Mucosa of rectum (tissue), 2 donors: ENCODE results near the gene ITGB5.

ENCODE experiments used
- H3K27ac ChIP-seq, 2 donors: one replicate each; pipeline ENCODE4 v1.7.0; 2013; ENCODE audit warnings: inconsistent platforms in 2 of 2, low read depth in 2 of 2, low read length in 2 of 2
- H3K27me3 ChIP-seq, 2 donors: one replicate each; pipeline ENCODE4 v1.7.0; 2013; ENCODE audit warnings: low read length in 2 of 2; ENCODE audit not compliant: control insufficient read depth in 2 of 2, insufficient read depth in 2 of 2
- H3K36me3 ChIP-seq, 2 donors: one replicate each; pipeline ENCODE4 v1.7.0; 2013; ENCODE audit warnings: low read length in 2 of 2; ENCODE audit not compliant: control insufficient read depth in 2 of 2, insufficient read depth in 2 of 2
- H3K4me1 ChIP-seq, 2 donors: one replicate each; pipeline ENCODE4 v1.7.0; 2013; ENCODE audit warnings: low read length in 2 of 2, mild to moderate bottlenecking in 1 of 2; ENCODE audit not compliant: control insufficient read depth in 2 of 2, insufficient read depth in 2 of 2
- H3K4me3 ChIP-seq, 2 donors: one replicate each; pipeline ENCODE4 v1.7.0; 2013; ENCODE audit warnings: low read length in 2 of 2
- H3K9ac ChIP-seq, 2 donors: one replicate each; pipeline ENCODE4 v1.7.0; 2013; ENCODE audit warnings: low read length in 2 of 2, low read depth in 1 of 2, mild to moderate bottlenecking in 1 of 2
- H3K9me3 ChIP-seq, 2 donors: one replicate each; pipeline ENCODE4 v1.7.0; 2013; ENCODE audit warnings: low read length in 2 of 2; ENCODE audit not compliant: control insufficient read depth in 2 of 2
- donor health status: healthy.
- donor health status: Normal muscosa, but diverticular disease.

The ITGB5 gene

DNA sequence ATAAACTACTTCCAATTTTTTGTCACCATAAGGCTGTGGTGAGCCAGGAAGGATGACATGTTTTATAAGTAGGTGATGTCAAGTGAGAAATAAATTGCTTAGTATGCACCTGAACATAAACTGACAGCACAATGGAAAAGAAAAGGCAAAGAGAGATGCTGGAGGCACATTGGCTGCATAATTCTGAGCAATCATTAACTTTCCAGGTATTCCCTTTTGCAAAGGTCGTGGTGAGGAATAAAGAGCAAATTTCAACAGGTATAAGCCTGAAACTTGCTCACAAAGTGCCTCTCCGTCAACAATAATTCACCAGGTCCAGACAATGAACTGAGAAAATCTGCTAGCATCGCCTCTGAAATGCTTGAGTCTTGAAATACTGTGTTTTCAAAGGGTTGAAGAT, 48.2 kb downstream of the ITGB5 start:
- Histone ChIP-seq H3K9me3 (no peaks in the 10 kb centered on the region), H3K9ac (no peak overlapping the region), H3K4me3 (no peak overlapping the region), H3K27me3 (no peaks in the 10 kb centered on the region), H3K4me1 (peaks cover 30 to 36% of the 10 kb centered on the region in 2 donors), H3K27ac (no peak overlapping the region), H3K36me3 (peaks cover 5 to 7% of the 10 kb centered on the region in 2 donors)

DNA sequence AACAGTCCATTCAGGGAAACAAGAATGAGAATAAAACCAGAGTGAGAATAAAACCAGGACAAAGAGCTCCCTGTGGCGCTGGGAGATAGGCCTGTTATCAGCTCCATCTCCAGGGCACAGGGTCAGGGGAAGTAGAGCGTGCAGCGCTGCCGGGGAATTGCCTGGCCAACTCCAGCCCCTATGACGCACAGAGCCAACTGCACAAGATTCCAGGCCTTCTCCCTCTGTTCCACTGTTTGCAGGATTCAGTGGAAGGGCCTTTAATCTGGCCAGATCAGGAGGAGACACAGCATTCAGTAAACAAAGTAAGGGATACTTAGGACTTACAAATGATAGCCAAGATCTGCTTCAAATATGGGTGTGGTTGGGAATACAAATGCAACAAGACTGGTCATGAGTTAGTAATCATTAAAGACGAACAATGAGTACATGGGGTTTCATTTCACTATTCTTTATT, 49.4 kb downstream of the ITGB5 start:
- H3K4me1 ChIP-seq = peaks cover 35 to 43% of the 10 kb centered on the region in 2 donors
- peak overlapping the region in 1 of 2 donors; percentile 22 for H3K9ac ChIP-seq
- no peaks in the 10 kb centered on the region for H3K9me3 ChIP-seq

GRCh38 chr3:124837065-124837464, 50.1 kb downstream of the ITGB5 start:
- H3K9ac ChIP-seq = no peak overlapping the region
- H3K27ac ChIP-seq = peak overlapping the region; percentile 71 to 83
- H3K36me3 ChIP-seq = peaks cover 5 to 7% of the 10 kb centered on the region in 2 donors
- H3K27me3 ChIP-seq = no peaks in the 10 kb centered on the region
- no peak overlapping the region for H3K4me3 ChIP-seq
- no peaks in the 10 kb centered on the region for H3K9me3 ChIP-seq
- peaks cover 35 to 43% of the 10 kb centered on the region in 2 donors for H3K4me1 ChIP-seq

More for the DNA sequence above, 49.4 kb downstream of the ITGB5 start:
- H3K36me3 ChIP-seq = peaks cover 5 to 7% of the 10 kb centered on the region in 2 donors
- H3K27ac ChIP-seq = peak overlapping the region; percentile 71 to 83
- no peaks in the 10 kb centered on the region for H3K27me3 ChIP-seq
- no peak overlapping the region for H3K4me3 ChIP-seq

DNA sequence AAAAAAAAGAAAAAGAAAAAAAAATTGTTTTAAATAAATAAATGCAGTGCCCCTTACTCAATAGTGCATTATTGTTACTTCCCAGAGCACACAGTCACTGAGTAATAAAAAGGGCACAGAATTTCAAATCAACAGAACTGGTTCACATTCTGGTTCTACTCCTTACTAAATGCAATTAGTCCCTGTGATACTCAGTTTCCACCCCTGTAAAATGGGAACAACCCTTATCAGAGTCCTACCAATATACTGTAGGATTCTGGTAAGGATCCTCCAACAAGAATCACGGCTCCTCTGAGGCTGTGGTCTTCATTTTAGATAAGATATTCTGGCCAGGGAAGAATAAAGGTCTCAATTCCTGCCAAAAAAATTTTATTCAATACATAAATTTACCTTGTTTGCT, 50.7 kb downstream of the ITGB5 start:
- Histone ChIP-seq H3K27me3 (no peaks in the 10 kb centered on the region), H3K27ac (peak overlapping the region; percentile 71 to 83), H3K36me3 (peaks cover under 1 to 5% of the 10 kb centered on the region in 2 donors), H3K9me3 (no peaks in the 10 kb centered on the region), H3K4me3 (no peak overlapping the region), H3K9ac (no peak overlapping the region), H3K4me1 (peaks cover 35 to 43% of the 10 kb centered on the region in 2 donors)

GRCh38 chr3:124834723-124835718, 52.1 kb downstream of the ITGB5 start:
- Histone ChIP-seq H3K36me3 (no peaks in the 10 kb centered on the region), H3K4me1 (peaks cover 35 to 43% of the 10 kb centered on the region in 2 donors), H3K9me3 (no peaks in the 10 kb centered on the region), H3K4me3 (peak overlapping the region; percentile 8 to 49), H3K27ac (peak overlapping the region; percentile 54 to 61), H3K27me3 (no peaks in the 10 kb centered on the region), H3K9ac (peak overlapping the region in 1 of 2 donors; percentile 28)

DNA sequence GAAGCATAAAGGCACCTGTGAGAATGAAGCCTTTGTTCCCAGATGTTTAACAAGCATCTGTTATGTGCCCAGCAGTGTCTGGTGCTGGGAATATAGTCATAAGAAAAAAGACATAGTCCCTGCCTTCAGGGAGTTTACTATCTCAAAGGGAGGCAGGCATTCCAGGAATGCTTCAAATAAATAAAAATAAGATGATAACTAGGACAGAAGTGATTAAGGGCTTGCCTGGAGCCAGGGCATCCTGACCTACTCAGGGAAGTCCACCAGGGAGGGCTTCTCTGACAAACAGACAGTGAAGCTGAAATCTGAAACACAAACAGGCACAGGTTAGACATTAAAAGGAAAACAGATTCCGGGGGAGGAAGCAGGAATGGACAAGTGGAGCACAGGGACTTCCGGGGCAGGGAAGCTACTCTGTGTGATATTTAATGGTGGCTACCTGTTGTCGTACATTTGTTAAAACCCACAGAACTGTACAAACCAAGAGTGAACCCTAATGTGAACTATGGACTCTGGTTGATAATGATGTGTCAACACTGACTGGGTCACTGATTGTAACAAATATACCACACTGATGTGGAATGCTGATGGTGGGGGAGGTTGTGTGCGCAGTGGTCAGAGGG, 53.3 kb downstream of the ITGB5 start:
- Histone ChIP-seq H3K4me1 (peaks cover 35 to 43% of the 10 kb centered on the region in 2 donors), H3K4me3 (no peak overlapping the region), H3K27me3 (no peaks in the 10 kb centered on the region), H3K36me3 (no peaks in the 10 kb centered on the region), H3K9ac (no peak overlapping the region), H3K9me3 (no peaks in the 10 kb centered on the region), H3K27ac (peak overlapping the region; percentile 49 to 60)

DNA sequence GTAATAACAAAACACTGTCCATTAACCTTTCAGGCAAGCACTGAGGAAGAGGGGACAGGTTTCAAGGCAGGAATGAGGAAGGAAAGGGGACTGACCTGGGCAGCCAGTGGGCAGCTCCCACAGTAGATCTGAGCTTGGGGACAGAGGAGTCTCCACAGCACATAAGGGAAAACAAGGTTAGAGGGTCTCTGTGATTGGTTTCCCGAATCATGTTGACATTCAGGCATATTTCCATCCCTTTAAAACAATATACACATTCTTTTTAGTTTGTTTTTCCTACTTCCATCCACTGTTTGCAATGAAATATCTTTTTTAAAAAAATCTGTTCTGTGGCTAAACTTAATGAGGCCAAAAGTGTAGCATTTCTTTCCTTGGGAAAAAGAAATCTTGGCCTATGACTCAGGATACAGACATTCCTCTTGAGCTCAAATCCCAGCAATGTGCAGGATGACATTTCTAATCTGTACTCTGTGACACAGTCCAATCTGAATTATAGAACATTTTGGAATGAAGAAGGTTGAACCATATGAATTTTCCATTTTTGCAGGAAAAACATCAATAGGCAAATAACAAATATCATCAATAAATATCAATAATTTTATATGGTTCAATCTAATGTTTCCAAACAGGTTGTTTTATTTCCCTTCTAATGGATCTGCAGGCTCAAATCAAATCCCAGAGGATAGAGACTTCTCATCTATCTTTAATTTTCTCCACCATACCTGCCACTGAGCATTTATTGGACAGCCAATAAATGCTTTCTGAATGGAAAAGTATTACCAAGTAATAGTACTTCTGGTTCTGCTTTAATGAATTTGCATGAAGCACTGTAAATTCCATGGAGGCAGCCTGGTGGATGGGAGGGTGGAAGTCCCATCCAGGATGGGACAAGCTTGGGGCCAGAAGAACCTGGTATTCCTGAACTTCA, 54.1 kb downstream of the ITGB5 start:
- Histone ChIP-seq H3K27me3 (no peaks in the 10 kb centered on the region), H3K4me3 (no peak overlapping the region), H3K36me3 (no peaks in the 10 kb centered on the region), H3K9ac (no peak overlapping the region), H3K4me1 (peaks cover 35 to 41% of the 10 kb centered on the region in 2 donors), H3K27ac (peak overlapping the region; percentile 49 to 60), H3K9me3 (no peaks in the 10 kb centered on the region)

DNA sequence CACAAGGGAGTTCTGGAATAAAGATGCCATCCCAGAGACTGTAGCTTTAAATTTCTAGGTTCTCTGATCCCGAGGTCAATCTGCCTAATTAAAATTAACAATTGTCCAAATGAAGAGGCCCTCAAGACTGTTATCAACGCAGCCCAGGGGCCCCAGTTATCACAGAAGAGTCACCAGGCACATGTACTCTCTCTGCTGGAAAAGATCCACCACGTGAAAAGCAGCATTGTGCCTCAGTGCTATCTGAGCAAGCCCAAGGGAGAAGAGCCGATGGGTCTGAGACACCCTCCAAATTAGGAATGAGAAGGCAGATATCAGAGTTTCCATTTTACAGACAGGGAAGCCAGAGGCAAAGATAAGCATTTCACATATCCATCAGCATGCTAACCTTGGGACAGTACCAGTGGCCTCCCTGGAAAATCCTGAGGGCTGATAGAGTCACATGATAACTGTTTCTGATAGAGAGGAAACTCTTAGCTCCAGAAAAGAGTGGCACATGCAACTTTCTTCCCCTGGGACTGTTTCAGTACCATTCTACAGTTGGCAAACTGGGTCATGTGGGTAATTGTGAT, 55.5 kb downstream of the ITGB5 start:
- H3K36me3 ChIP-seq = no peaks in the 10 kb centered on the region
- H3K4me3 ChIP-seq = no peak overlapping the region
- H3K9ac ChIP-seq = no peak overlapping the region
- no peak overlapping the region for H3K27ac ChIP-seq
- H3K27me3 ChIP-seq = no peaks in the 10 kb centered on the region
- H3K9me3 ChIP-seq = no peaks in the 10 kb centered on the region
- H3K4me1 ChIP-seq = peaks cover 23 to 28% of the 10 kb centered on the region in 2 donors

- Histone ChIP-seq H3K27me3 (no peaks in the 10 kb centered on the region), H3K9ac (no peak overlapping the region), H3K36me3 (no peaks in the 10 kb centered on the region), H3K9me3 (no peaks in the 10 kb centered on the region), H3K4me3 (no peak overlapping the region), H3K27ac (peak overlapping the region; percentile 35 to 43), H3K4me1 (peaks cover 10 to 13% of the 10 kb centered on the region in 2 donors)
These were observed 57.2 kb downstream of the ITGB5 start for GRCh38 chr3:124829819-124830554.
